Measurements from ENCODE around the gene CCDC15.
"Not testable (repeated sequence)": the region's sequence is repeated elsewhere in the genome, so short reads cannot be mapped to it uniquely, and the experiment has no call there.

CCDC15 gene

GRCh38 chr11:125049164-125049792, 95.3 kb downstream of the CCDC15 start:
- TF ChIP-seq, protein P1, sequence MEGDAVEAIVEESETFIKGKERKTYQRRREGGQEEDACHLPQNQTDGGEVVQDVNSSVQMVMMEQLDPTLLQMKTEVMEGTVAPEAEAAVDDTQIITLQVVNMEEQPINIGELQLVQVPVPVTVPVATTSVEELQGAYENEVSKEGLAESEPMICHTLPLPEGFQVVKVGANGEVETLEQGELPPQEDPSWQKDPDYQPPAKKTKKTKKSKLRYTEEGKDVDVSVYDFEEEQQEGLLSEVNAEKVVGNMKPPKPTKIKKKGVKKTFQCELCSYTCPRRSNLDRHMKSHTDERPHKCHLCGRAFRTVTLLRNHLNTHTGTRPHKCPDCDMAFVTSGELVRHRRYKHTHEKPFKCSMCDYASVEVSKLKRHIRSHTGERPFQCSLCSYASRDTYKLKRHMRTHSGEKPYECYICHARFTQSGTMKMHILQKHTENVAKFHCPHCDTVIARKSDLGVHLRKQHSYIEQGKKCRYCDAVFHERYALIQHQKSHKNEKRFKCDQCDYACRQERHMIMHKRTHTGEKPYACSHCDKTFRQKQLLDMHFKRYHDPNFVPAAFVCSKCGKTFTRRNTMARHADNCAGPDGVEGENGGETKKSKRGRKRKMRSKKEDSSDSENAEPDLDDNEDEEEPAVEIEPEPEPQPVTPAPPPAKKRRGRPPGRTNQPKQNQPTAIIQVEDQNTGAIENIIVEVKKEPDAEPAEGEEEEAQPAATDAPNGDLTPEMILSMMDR (IDR thresholded peaks at IDR 0.05; ENCODE audit: low read depth, low read length): no peak
- H3K4me3 ChIP-seq (replicated peaks in 1 of 2; ENCODE audit: low read depth in 2 of 2, low read length in 2 of 2): no peak overlapping the region
- no peak for DNase-seq (ENCODE audit: low read depth in 2 of 2)

DNA sequence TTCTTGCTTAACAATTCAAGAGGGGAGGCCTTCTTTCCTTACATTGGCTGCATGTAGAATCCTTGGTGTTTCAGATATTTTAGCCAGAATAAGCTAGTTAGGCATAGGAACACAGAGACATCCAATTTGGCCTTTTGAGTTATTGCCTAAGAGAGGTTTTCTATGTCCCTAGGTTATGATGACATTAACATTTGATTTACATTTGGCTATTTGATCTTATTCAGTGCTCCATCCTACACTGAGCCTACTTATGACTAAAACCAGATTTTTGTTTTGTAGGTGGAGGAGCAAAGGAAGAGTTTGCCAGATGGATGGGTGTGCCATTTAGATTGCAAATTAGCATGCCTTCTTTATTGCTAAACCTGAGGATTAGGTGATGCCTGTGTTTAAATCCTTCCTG, 98.0 kb downstream of the CCDC15 start:
- TF ChIP-seq, protein P1 (IDR thresholded peaks at IDR 0.05; ENCODE audit: low read depth, low read length): no peak
- no peak overlapping the region for H3K4me3 ChIP-seq (replicated peaks in 1 of 2; ENCODE audit: low read depth in 2 of 2, low read length in 2 of 2)
- DNase-seq (ENCODE audit: low read depth in 2 of 2): no peak

DNA sequence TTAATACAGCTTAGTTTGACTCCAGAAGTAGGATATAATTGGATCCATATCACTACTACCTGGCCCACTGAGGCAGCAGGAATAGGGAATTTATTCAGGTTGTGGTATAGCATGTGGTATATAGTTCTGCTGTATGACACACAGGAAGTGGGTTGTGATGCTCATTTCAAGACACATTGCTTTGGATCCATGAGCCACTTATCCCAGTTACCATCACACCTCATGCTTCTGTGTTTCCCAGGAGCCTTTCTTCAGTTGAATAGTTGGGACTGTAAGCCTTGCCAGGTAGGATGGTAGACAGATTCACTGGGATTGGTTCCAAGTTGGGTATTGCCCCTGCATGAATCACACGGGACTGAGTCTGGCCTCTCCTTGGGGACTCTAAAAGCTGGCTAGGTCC, 99.2 kb downstream of the CCDC15 start:
- DNase-seq (ENCODE audit: low read depth in 2 of 2): peak in 1 of 2 donors; percentile 11
- TF ChIP-seq, protein P1 (IDR thresholded peaks at IDR 0.05; ENCODE audit: low read depth, low read length): no peak

DNA sequence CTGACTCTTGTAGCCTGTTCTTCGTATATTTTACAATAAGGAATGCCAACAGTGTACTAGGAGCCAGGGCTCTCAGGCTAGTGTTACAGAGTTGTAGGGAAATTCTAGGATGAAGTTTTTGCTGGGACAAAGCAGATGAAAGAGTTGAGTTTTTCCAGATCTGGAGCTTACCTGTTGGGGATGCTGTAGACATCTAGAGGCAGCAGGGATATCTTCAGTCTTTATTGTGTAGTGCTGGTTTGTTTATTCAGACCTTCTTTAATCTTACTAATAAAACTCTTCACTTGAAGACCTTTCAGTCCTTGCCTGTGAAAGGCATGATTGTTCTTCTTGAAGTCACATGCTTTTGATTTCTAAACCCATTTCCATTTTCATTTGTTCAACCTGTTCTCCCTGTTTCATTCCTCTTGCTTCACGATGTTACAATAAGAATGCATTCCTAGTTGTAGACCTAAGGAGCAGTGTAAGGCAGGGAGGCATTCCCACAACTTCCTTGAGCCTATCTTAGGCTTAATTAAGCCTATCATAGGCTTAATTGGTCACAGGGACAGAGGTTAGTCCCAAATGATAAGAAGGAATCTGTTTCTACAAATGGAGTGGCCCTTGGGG, 101.2 kb downstream of the CCDC15 start:
- H3K4me3 ChIP-seq (replicated peaks in 1 of 2; ENCODE audit: low read depth in 2 of 2, low read length in 2 of 2): no peak overlapping the region
- TF ChIP-seq, protein P1 (IDR thresholded peaks at IDR 0.05; ENCODE audit: low read depth, low read length): no peak
- DNase-seq (ENCODE audit: low read depth in 2 of 2): no peak

More for the DNA sequence above, 99.2 kb downstream of the CCDC15 start:
- no peak overlapping the region for H3K4me3 ChIP-seq (replicated peaks in 1 of 2; ENCODE audit: low read depth in 2 of 2, low read length in 2 of 2)

DNA sequence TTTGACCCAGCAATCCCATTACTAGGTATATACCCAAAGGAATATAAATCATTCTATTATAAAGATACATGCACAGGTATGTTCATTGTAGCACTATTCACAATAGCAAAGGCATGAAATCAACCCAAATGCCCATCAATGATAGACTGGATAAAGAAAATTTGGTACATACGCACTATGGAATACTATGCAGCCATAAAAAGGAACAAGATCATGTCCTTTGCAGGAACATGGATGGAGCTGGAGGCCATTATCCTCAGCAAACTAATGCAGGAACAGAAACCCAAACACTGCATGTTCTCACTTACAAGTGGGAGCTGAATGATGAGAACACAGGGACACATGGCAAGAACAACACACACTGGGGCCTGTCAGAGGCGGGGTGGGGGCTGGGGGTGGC, 102.1 kb downstream of the CCDC15 start:
- not testable (repeated sequence) for DNase-seq (ENCODE audit: low read depth in 2 of 2); H3K4me3 ChIP-seq (replicated peaks in 1 of 2; ENCODE audit: low read depth in 2 of 2, low read length in 2 of 2)

- TF ChIP-seq, protein P1 (IDR thresholded peaks at IDR 0.05; ENCODE audit: low read depth, low read length): no peak
- no peak for DNase-seq (ENCODE audit: low read depth in 2 of 2)
Measured at GRCh38 chr11:125056931-125057692, 103.1 kb downstream of the CCDC15 start.

DNA sequence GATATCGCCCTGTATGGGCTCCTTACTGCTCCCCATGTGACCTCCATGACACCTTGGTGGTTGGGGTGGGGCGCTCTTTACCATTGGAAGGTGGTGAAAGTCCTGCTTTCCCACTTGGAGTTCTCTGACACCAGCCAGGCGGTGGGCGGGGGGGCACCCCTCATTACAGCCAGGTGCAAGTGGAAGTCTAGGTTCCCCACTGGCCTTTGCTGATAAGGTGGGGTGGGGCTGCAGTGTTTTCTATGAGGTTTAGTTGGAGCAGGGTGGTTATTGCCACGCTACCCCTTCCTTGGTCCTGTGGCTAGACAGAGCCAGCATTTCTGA, 103.7 kb downstream of the CCDC15 start:
- no peak overlapping the region for H3K4me3 ChIP-seq (replicated peaks in 1 of 2; ENCODE audit: low read depth in 2 of 2, low read length in 2 of 2)
- no peak for DNase-seq (ENCODE audit: low read depth in 2 of 2)
- TF ChIP-seq, protein P1 (IDR thresholded peaks at IDR 0.05; ENCODE audit: low read depth, low read length): no peak

More at GRCh38 chr11:125056931-125057692, 103.1 kb downstream of the CCDC15 start:
- no peak overlapping the region for H3K4me3 ChIP-seq (replicated peaks in 1 of 2; ENCODE audit: low read depth in 2 of 2, low read length in 2 of 2)
